SK-N-SH (cell line): ENCODE results near the gene TREM1. TPM values are rescaled to one million over a fixed set of nuclear protein-coding genes. Genes with fewer than 3 reads are reported as not detected.

Experiments used
- CTCF ChIA-PET: fragments of 300-600, 350-600 bp; formaldehyde crosslinking; extraction: SDS; loops from one replicate; lab custom pipeline; 2021; lab: Yijun Ruan, JAX
- POLR2A ChIA-PET: fragments of 350-600 bp; sonication (Branson Sonifier 250); formaldehyde crosslinking; extraction: SDS; loops from one replicate; lab custom pipeline; 2020; ENCODE audit warnings: antibody characterized with exemption, inconsistent platforms; lab: Yijun Ruan, JAX
- DNase-seq: peaks from one replicate; pipeline ENCODE4 v3.0.0; 2012
- H2AFZ ChIP-seq: fragments of 200-600 bp; sonication (generic); 2 replicates; pipeline ENCODE4 v1.8.1; 2016; ENCODE audit warnings: antibody characterized with exemption, mild to moderate bottlenecking, low read depth
- H3F3A ChIP-seq: fragments of 200-600 bp; sonication (generic); replicated peaks from 2 replicates; pipeline ENCODE3; 2016; ENCODE audit warnings: antibody characterized with exemption, mild to moderate bottlenecking; ENCODE audit not compliant: insufficient read depth
- H3K27ac ChIP-seq, 2 experiments: fragments of 200-500 bp in 1 of 2; fragments of 200-600 bp in 1 of 2; sonication (Bioruptor generic) in 1 of 2; sonication (generic), shearing (Covaris generic) in 1 of 2; 2 replicates each; pipeline versions ENCODE4 v1.5.1 to v1.6.1; 2014 to 2016; ENCODE audit warnings: low read depth in 2 of 2, inconsistent platforms in 1 of 2, low read length in 1 of 2, mild to moderate bottlenecking in 1 of 2, mixed read lengths in 1 of 2
- H3K27me3 ChIP-seq: fragments of 200-600 bp; sonication (generic), shearing (Covaris generic); 2 replicates; pipeline ENCODE4 v1.6.1; 2016; ENCODE audit warnings: mixed run types; ENCODE audit not compliant: insufficient read depth
- H3K36me3 ChIP-seq, 2 experiments: fragments of 200-500 bp in 1 of 2; fragments of 200-600 bp in 1 of 2; sonication (Bioruptor generic) in 1 of 2; sonication (generic) in 1 of 2; replicated peaks in 1 of 2; 2 replicates each; pipeline versions ENCODE3 to v1.5.1; 2014 to 2016; ENCODE audit warnings: low read length in 1 of 2, mild to moderate bottlenecking in 1 of 2; ENCODE audit not compliant: insufficient read depth in 2 of 2, control insufficient read depth in 1 of 2
- H3K4me1 ChIP-seq, 2 experiments: fragments of 200-500 bp in 1 of 2; fragments of 200-600 bp in 1 of 2; sonication (Bioruptor generic) in 1 of 2; sonication (generic), shearing (Covaris generic) in 1 of 2; 2 replicates each; pipeline versions ENCODE4 v1.5.1 to v1.6.1; 2014 to 2016; ENCODE audit warnings: low read depth in 1 of 2, low read length in 1 of 2, mixed run types in 1 of 2; ENCODE audit not compliant: insufficient read depth in 2 of 2, control insufficient read depth in 1 of 2
- H3K4me2 ChIP-seq: fragments of 200-600 bp; sonication (generic), shearing (Covaris generic); 2 replicates; pipeline ENCODE4 v1.6.1; 2017; ENCODE audit warnings: mixed run types
- H3K4me3 ChIP-seq, 2 experiments: fragments of 200-500 bp in 1 of 2; fragments of 200-600 bp in 1 of 2; sonication (Bioruptor generic) in 1 of 2; sonication (generic), shearing (Covaris generic) in 1 of 2; 2 replicates each; pipeline versions ENCODE4 v1.5.1 to v1.8.1; 2014 to 2016; ENCODE audit warnings: low read depth in 2 of 2, inconsistent platforms in 1 of 2, low read length in 1 of 2, mild to moderate bottlenecking in 1 of 2, mixed read lengths in 1 of 2, moderate library complexity in 1 of 2
- H3K79me2 ChIP-seq: fragments of 200-600 bp; sonication (generic); 2 replicates; pipeline ENCODE4 v1.8.1; 2017; ENCODE audit warnings: mild to moderate bottlenecking; ENCODE audit not compliant: insufficient read depth
- H3K9ac ChIP-seq: fragments of 200-600 bp; sonication (generic); 2 replicates; pipeline ENCODE4 v1.6.1; 2017; ENCODE audit warnings: mixed run types
- H3K9me2 ChIP-seq: fragments of 200-600 bp; sonication (generic); 2 replicates; pipeline ENCODE4 v1.6.1; 2017; ENCODE audit warnings: mixed run types
- H3K9me3 ChIP-seq: fragments of 200-600 bp; sonication (generic); 2 replicates; pipeline ENCODE4 v1.6.1; 2017; ENCODE audit warnings: mixed run types, mild to moderate bottlenecking, moderate library complexity
- H4K20me1 ChIP-seq: fragments of 200-600 bp; sonication (generic); 2 replicates; pipeline ENCODE4 v1.6.1; 2017; ENCODE audit warnings: mild to moderate bottlenecking, mixed run types; ENCODE audit not compliant: insufficient read depth
- ELF1 ChIP-seq: IDR thresholded peaks from 2 replicates; pipeline ENCODE4 v1.4.0; 2012
- JUND ChIP-seq: IDR thresholded peaks from 2 replicates; pipeline ENCODE4 v1.4.0; 2012
- MAX ChIP-seq: IDR thresholded peaks from 2 replicates; pipeline ENCODE4 v1.4.0; 2012; ENCODE audit warnings: low read depth
- MEF2A ChIP-seq: IDR thresholded peaks from 2 replicates; pipeline ENCODE4 v1.4.0; 2012; ENCODE audit warnings: low read depth, borderline replicate concordance
- RAD21 ChIP-seq: IDR thresholded peaks from 2 replicates; pipeline ENCODE4 v1.6.1; 2012; ENCODE audit warnings: mild to moderate bottlenecking, low read length
- SMC3 ChIP-seq: IDR thresholded peaks from 2 replicates; pipeline ENCODE4 v1.6.1; 2012; ENCODE audit warnings: low read depth, low read length, improper control_type of control experiment
- TCF12 ChIP-seq: IDR thresholded peaks from 2 replicates; pipeline ENCODE4 v1.4.0; 2012
- USF1 ChIP-seq: IDR thresholded peaks from 2 replicates; pipeline ENCODE4 v1.4.0; 2012; ENCODE audit warnings: low read depth, borderline replicate concordance
- USF2 ChIP-seq: fragments of 150-350 bp; IDR thresholded peaks from 2 replicates; pipeline ENCODE4 v1.6.1; 2017; ENCODE audit warnings: antibody characterized with exemption, low read length, low read depth, borderline replicate concordance
- WGBS: methylation state at CpG from one replicate; pipeline ENCODE4 v1.1.6; 2017; ENCODE audit warnings: low lambda C conversion rate; 5-methylcytosine and 5-hydroxymethylcytosine counted together
- polyA plus RNA-seq, 3 experiments: library from polyadenylated mRNA; depleted of rRNA; stranded (reverse); fragments of >200 nt; gene quantifications; 2 replicates each; pipeline ENCODE4 v1.2.3, GENCODE V29; 2012

Gene TREM1
- polyA plus RNA-seq, 1 of the 3 experiments (the other 2 are of a cell fraction): not detected

- no peaks in the 10 kb centered on the region for H4K20me1 ChIP-seq
- TF ChIP-seq RAD21: no peak
- TF ChIP-seq JUND: no peak
- no peak for TF ChIP-seq SMC3
- TF ChIP-seq TCF12: no peak
- TF ChIP-seq MAX: no peak
- TF ChIP-seq USF2: no peak
- no peak overlapping the region for H2AFZ ChIP-seq
- no peaks in the 10 kb centered on the region for H3K9me3 ChIP-seq
- no peaks in the 10 kb centered on the region for H3K79me2 ChIP-seq
- WGBS: 28% methylated on average over 5 of the region's 5 CpGs
- H3K27ac ChIP-seq: no peak overlapping the region
- H3K4me2 ChIP-seq: no peak overlapping the region
- H3K9me2 ChIP-seq: no peaks in the 10 kb centered on the region
- ChIA-PET POLR2A (no interaction called here), CTCF (interaction anchor here (0.6 to 1.7 kb wide), 3 partner anchors 33 to 1380 kb away, joined by 3 to 4 read pairs (median 3); no protein-coding TSS in a partner anchor)
- H3F3A ChIP-seq: no peaks in the 10 kb centered on the region
- H3K4me1 ChIP-seq: peaks cover 0 to 4% of the 10 kb centered on the region in 2 experiments; a peak in 2 of 4 replicates
- no peak for DNase-seq
- no peaks in the 10 kb centered on the region for H3K36me3 ChIP-seq
- H3K9ac ChIP-seq: no peak overlapping the region
- peaks cover 5% of the 10 kb centered on the region; the same call in 1 of the 2 replicates for H3K27me3 ChIP-seq
- H3K4me3 ChIP-seq: no peak overlapping the region
Measured at GRCh38 chr6:41273714-41274113, 12.8 kb downstream of the TREM1 start.

- POLR2A ChIA-PET: no interaction called here
- H3K79me2 ChIP-seq: no peaks in the 10 kb centered on the region
- no peaks in the 10 kb centered on the region for H3K9me2 ChIP-seq
- TF ChIP-seq ELF1: no peak
- no peak for TF ChIP-seq MEF2A
- TF ChIP-seq, all 33 proteins: peak for 0
- no peak overlapping the region for H3K27ac ChIP-seq
- H3K36me3 ChIP-seq: no peaks in the 10 kb centered on the region
- 50% methylated on average over 5 of the region's 5 CpGs for WGBS
- no peak overlapping the region for H3K4me2 ChIP-seq
- no peaks in the 10 kb centered on the region for H4K20me1 ChIP-seq
- no peak overlapping the region for H3K4me3 ChIP-seq
- no peak overlapping the region for H3K9ac ChIP-seq
- peaks cover 5% of the 10 kb centered on the region; the same call in 1 of the 2 replicates for H3K27me3 ChIP-seq
- H3K9me3 ChIP-seq: no peaks in the 10 kb centered on the region
- no peak overlapping the region for H2AFZ ChIP-seq
- no peaks in the 10 kb centered on the region for H3F3A ChIP-seq
- DNase-seq: no peak
- CTCF ChIA-PET: no interaction called here
- H3K4me1 ChIP-seq: peaks cover 0 to 8% of the 10 kb centered on the region in 2 experiments; a peak in 2 of 4 replicates
Measured at GRCh38 chr6:41272591-41273240, 13.8 kb downstream of the TREM1 start.

- Histone ChIP-seq H3K4me2 (no peak overlapping the region), H3K4me1 (peaks cover 0 to 8% of the 10 kb centered on the region in 2 experiments; a peak in 2 of 4 replicates), H3K27ac (no peak overlapping the region), H3K4me3 (no peak overlapping the region), H4K20me1 (no peaks in the 10 kb centered on the region), H3F3A (no peaks in the 10 kb centered on the region), H3K36me3 (no peaks in the 10 kb centered on the region), H3K9me3 (no peaks in the 10 kb centered on the region), H3K79me2 (no peaks in the 10 kb centered on the region), H3K27me3 (peaks cover 5% of the 10 kb centered on the region; the same call in 1 of the 2 replicates), H3K9ac (no peak overlapping the region), H2AFZ (no peak overlapping the region), H3K9me2 (no peaks in the 10 kb centered on the region)
- POLR2A ChIA-PET: no interaction called here
- CTCF ChIA-PET: no interaction called here
- no peak for TF ChIP-seq USF1
- no peak for DNase-seq
- WGBS: 34% methylated on average over 7 of the region's 7 CpGs
Measured at GRCh38 chr6:41271901-41272395, 14.5 kb downstream of the TREM1 start.
